Activated CD4-positive, alpha-beta T cell treated with anti-CD3 and anti-CD28 coated beads, Interleukin-2, amount 50 U/mL, for 24 hours (primary cell): Measurements from ENCODE around the gene CRTAC1.
"Not testable (repeated sequence)": the region's sequence is repeated elsewhere in the genome, so short reads cannot be mapped to it uniquely, and the experiment has no call there.

ENCODE experiments used
- DNase-seq, 2 donors: peaks; one replicate each; pipeline ENCODE4 v3.0.0-alpha.2; 2020; ENCODE audit warnings: low read depth in 1 of 2, low spot score in 1 of 2

The CRTAC1 gene

DNA sequence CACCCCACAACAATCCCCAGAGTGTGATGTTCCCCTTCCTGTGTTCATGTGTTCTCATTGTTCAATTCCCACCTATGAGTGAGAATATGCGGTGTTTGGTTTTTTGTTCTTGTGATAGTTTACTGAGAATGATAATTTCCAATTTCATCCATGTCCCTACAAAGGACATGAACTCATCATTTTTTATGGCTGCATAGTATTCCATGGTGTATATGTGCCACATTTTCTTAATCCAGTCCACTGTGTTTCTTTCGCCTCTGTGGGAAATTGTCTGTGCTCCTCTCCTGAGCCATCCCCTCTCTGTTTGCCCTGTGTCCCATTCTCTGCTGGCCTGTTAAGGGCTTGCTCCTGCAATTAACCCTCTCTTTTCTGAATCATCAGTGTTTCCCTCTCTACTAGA, 186.4 kb downstream of the CRTAC1 start:
- DNase-seq, result not testable (repeated sequence)

DNA sequence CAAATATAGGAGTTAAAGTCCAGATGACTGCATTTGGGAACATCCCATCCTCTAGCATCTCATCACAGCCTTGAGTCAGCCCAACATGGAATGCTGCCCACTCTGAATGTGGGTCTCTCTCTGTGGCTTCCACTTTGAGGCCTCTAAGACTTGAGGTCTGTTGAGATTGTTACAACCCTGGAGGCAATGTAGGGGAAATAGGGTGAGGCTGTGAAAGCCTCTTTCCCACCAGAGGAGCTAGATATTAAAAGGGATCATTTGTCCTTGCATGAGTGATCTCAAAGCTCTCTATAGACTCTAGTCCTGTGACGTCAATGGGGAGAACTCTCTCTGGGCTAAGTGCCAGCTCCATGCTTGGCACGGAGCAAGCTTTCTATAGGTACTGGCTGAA, 187.1 kb downstream of the CRTAC1 start:
- DNase-seq, result no peak

DNA sequence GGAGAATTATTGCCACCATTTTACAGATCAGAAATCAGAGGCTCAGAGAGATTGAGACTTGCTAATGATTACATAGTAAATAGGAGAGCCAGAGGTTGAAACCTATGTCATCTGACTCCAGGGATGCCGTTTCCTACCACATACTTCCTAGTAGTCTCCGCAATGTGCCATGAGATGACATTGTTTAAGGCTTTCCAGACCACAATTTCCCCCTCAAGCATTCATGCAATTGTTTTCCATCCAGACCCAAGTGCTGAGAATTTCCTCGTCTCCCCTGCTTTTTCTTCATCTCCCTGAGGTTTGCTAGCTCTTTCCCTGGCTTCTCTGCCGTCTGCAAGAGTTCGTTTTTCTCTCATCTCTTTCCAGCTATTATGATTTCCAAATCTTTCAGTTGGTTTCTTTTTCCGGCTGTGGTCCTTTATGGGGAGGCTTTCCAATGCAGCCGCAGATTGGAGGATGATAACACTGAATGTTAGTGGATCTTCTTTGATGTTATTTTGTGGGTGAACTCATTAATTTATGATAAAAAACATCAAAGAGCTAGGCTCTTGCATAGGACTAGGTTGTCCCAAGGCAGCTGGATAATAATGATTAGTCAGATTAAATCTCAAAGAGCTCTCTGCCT, 187.7 kb downstream of the CRTAC1 start:
- DNase-seq, result no peak

DNA sequence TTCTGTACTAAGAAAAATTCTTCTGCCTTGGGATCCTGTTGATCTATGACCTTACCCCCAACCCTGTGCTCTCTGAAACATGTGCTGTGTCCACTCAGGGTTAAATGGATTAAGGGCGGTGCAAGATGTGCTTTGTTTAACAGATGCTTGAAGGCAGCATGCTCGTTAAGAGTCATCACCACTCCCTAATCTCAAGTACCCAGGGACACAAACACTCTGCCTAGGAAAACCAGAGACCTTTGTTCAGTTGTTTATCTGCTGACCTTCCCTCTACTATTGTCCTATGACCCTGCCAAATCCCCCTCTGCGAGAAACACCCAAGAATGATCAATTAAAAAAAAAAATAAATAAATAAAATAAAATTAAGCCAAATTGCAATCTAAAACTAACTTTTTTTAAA, 188.3 kb downstream of the CRTAC1 start:
- DNase-seq, result not testable (repeated sequence)

DNA sequence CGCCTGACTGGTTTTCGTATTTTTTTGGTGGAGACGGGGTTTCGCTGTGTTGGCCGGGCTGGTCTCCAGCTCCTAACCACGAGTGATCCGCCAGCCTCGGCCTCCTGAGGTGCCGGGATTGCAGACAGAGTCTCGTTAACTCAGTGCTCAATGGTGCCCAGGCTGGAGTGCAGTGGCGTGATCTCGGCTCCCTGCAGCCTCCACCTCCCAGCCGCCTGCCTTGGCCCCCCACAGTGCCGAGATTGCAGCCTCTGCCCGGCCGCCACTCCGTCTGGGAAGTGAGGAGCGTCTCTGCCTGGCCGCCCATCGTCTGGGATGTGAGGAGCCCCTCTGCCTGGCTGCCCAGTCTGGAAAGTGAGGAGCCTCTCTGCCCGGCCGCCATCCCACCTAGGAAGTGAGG, 189.3 kb downstream of the CRTAC1 start:
- not testable (repeated sequence) for DNase-seq

DNA sequence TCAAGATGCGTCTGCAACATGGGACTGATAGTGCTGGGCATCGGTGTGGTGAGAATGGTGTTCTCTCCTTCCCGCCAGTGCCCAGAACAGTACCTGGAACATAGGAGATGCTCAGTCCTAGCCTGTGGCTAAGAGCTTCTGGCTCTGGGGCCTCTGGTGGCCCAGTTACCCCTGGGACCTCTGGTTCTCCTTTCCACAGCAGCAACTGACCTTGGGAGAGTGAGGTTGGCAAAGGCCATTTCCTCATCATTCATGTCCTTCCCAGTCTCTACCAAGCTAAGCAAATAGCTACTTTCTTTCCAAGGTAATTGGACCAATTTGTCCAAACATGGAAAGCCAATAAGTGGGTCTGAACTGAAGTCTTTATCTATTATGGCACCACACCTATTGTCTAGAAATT, 192.3 kb downstream of the CRTAC1 start:
- DNase-seq, result no peak

DNA sequence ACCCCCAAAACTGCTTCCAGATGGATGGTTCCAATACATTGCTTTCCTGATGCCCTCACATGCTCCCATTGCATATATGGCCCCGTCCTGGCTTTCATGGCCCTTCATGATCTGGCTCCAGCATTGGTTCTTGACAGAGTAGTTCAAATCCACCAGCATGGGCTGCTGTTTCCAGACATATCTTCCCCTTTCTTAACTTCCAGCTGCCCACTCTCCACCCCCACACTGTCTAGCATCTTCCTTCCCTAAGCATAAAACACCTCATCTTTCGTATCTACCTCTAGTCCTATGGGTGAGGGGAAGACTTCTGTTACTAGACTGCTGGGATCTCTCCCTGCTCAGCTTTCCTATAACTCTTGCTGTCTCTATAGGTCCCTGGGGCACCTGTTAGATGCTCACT, 194.0 kb downstream of the CRTAC1 start:
- no peak for DNase-seq

DNA sequence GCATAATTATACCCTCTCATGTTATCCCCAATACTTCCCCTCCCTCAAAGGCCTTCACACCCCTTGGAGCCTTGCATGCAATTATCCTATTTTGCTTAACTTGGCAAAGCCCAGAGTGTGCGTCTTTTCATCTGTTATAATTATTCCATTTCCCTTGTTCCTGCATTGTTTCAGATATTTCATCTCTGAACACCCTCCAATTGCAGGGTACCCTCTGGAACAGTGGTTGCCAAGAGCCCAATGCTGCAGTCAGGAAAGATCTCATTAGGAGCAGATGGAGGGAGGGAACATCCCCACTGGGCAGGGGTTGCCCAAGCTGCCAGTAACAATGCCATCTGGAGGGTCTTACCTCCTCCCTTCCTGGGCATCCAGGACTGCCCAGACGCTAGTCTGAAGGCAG, 199.2 kb downstream of the CRTAC1 start:
- no peak for DNase-seq

DNA sequence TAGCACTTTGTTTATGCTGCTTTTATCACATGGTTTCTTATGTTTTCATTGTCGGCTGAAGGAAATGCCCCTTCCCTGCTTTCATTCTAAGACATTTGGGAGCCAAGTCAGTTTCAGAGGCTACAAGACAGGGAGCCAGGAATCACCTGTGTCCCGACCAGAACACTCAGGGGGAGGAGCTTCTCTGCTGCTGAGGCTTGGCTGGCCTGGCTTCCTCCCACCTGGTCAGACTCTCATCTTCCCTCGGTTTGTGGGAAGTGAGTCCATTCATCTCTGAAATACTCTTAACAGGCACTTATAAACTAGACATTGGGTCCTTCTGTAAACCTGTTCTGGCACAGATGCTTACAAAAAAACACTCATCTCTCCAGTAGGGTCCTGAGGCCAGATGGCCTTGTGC, 200.4 kb downstream of the CRTAC1 start:
- DNase-seq, result no peak

DNA sequence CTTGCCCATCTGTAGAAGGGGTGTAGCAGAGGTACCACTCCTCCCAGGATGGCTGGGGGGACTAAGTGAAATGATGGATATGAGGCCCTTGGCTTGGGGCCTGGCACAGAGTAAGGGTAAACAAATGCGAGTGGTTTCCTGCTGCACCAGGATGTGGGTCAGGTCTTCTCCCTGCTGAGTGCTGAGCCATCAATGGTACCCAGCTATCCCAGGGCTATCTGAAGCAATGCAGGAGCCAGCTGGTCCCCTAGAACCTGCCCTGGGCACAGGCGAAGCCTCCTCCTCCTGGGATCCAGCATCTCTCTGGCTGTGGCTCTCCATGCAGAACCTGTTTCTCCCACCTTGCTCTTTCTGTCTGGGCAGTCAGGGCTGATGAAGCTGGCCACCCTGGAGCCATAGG, 201.7 kb downstream of the CRTAC1 start:
- DNase-seq, result no peak

DNA sequence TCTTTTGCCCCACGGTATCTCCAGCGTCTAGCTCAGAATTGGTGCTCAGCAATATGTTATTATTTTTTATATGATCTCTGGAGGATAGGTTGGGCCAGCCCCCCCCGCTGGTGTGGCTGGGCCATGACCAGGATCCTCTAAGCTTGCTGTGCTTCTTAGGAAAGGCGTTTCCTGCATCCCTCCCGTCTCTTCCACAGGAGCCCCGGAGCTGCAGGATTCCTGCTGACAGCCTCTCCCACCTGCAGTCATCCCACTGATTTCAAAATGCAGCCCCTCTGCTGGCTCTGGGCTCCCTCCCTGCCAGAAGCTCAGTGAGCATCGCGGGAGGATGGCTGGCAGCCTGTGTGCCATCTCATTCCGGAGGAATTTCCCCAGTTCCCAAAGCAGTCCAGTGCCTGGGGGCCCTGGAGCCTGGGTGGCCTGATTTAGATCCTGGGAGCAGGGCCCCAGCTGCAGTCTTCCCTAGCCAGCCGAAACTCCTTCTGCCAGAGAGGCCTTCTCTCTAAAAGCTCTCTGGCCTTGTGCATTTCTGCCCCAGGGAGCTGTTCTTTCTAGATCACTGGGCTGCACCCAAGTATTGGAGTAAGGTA, 202.6 kb downstream of the CRTAC1 start:
- no peak for DNase-seq

DNA sequence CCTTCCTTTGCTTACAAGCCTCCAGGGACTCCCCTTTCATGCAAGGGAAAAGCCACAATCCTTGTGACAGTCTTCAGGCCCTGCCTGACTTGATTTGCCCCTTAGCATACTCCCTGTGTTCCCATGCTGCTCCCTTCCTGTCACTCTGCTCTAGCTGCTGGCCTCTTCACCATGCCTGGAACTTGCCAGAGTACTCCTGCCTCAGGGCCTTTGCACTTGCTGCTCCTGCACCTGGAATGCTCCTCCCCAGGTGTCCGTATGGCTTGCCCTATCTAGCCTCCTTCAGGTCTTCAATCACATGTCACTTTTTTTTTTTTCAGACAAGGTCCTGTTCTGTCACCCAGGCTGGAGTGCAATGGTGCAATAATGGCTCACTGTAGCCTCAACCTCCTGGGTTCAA, 203.5 kb downstream of the CRTAC1 start:
- no peak for DNase-seq

DNA sequence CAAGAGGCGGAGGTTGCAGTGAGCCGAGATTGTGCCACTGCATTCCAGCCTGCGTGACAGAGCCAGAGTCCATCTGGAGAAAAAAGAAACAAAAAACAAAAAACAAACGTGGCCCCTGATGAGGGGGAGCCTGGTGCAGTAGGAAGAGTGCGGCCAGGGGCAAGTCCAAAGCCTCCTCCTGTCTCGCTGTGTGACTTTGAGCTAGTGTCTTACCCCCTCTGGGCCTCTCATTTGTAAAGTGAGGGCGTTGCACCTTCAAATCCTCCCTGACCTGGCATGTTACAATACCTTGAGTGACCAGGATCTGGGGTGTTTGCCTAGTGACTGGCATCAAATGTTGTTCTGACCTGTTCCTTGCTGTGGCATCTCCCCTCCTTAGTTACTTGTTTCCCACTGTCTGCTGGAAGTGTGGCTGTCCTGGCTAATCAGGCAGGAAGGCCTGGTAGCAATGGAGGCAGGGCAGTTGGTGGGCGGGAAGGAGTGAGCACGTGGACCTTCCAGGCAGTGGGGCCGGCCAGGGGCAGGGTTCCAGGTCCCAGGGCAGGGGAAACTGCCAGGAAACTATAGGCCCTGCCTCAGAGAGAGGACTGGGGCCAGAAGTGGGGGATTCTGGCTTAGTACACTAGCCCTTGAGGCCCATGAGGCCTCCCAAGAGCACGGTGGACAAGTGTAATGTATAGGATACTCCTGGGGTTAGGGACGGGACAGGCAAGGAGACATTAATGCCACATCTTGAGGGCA, 205.2 kb downstream of the CRTAC1 start:
- DNase-seq, result no peak

DNA sequence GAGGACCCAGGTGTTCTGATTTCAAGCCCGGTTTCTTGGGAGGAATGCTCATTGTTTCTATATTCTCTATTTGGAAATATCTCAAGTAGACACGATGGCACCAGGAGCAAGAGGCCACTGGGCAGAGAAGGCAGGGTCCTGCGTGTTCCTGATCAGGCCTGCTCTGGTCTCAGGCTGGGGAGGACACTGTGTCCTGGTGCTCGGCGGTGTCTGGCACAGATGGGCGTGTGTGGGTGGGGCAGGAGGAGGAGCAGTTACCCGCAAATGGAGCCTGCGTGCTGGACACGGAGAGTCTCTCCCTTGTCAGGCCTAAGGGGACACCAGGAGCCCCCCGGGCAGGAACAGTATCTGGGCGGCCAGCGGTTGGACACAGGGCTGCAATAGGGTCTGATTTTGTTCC, 206.7 kb downstream of the CRTAC1 start:
- no peak for DNase-seq

DNA sequence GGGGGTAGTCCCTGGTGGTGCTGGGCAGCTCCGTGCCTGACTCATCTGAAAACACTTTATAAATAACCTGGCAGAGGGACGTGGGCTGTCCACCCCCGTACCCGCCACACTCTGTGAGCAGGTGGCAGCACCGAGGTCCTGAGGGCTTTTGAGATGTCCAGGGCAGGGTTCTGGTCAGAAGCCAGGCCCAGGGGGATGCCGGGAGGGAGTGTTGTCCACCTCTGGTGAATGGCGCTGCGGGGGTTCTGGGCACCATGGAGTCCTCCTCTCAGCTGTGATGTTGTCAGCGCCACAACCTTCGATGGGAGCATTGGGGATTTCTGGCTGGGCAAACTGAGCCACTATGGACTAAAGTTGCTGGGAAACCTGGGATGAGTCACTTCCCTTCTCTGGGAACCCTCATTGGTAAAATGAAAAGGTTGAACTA, 208.1 kb downstream of the CRTAC1 start:
- DNase-seq, result no peak

DNA sequence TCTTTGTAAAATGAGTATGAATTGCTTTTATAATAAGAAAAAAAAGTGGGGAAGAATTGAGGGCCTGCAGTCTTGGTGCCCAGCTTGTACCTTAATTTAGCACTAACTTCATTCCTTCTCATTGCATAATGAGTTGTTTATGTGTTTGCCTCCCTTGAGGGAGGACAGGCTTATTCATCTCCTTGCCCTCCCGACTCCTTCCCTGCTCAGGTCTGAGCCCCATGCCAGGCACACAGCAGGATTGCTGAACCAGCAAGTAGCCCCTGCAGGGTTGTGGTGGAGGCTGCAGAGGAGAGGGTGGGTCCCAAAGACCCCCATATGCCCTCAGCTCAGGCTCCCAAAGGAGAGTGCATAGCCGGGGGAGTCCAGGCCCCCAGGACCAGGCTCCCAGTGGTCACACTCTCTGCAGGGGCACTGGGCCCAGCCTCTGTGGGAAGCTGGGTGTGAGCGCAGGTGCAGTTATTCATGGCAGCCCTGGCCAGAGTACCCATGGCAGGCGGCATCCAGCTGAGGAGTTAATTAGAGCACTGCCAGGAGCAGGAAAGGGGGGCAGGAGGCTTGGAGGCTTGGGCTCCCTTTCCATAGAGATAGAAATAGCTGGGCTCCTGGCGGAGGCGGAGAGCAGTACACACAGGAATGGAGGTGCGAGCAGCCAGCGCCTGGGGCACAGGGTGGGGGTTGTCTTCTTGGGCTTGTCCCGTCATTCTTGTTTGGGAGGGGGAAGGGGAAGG, 208.9 kb downstream of the CRTAC1 start:
- no peak for DNase-seq

DNA sequence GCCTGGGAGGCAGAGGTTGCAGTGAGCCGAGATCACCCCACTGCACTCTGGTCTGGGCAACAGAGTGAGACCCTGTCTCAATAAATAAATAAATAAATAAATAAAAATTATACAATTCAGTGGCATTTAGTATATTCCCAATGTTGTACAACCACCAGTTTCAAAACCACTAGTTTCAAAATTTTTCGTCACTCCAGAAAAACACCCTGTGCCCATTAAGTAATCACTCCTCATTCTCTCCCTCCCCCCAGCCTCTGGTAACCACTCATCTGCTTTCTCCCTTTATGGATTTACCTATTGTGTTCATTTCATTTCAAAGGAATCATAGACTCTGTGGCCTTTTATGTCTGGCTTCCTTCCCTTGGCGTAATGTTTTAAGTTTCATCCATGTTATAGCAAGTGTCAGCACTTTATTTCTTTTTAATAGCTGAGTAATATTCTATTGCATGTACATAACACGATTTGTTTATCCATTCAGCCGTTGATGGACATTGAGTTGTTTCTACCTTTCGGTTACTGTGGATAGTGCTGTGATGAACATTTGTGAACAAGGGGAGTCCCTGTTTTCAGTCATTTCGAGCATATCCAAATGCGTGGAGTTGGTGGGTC, 210.2 kb downstream of the CRTAC1 start:
- no peak for DNase-seq

DNA sequence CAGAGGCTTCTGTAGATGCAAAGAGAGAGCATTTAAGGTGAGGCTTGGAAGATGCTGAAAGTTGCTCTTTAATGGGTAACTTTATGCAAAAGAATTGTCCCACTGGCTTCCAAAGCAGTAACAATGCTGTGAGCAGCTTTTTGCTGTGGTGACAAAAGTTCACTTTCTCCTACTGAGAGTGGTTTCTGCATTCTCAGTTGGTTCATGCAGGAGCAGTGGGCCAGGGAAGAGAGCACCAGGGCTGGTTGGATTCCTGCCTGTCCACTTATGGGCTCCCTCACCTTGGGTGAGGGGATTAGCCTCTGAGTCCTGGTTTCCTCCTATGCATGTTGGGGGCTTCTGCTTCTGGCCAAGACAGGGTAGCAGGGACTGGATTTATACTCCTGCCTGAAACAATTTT, 211.8 kb downstream of the CRTAC1 start:
- no peak for DNase-seq

DNA sequence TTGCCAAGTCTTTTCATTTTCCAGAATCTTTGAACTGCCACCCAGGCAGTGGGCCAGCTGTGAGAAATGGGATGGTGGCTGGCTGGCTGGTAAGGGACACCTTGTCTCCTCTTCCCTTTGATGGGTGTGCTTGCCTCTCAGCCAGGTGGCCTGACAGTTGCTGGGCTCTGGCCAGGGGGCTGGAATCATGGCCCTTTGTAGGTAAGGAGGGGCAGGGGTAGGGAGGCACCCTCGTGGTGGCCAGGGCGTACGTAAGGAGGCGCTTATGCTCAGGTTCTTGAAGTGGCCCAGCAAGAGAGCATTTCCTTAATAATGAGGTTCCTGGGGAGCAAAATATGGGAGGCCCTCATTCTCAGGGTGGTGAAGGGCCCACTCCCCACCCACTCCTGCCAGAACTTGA, 213.8 kb downstream of the CRTAC1 start:
- DNase-seq, result no peak
